ENCODE results near the gene SLIT3. TPM values are rescaled to one million over a fixed set of nuclear protein-coding genes. Genes with fewer than 3 reads are reported as not detected.

SLIT3 gene
- total and polyA plus RNA-seq, 10 of the 15 experiments (the other 5 are each of a cell fraction or from before 2014, with no cell fraction given) = 0.05 TPM; not detected in 9

DNA sequence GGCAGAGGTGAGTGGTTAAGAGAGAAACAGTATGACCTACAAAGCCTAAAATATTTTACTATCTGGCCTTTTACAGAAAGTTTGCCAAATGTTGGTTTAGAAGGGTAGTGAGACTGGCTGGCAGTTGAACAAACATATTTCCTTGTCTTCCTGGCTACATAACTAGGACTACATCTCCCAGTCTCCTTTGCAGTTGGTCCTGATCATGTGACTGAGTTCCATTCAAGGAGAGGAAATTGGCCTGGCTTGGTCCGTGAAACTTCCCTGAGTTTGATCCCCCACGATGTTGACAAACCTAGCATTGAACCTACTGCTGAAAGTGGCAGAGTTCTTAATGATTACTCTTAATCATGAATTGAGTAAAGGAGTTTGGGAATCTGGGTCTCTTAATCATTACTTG, 280.8 kb downstream of the SLIT3 start:
- ATAC-seq = no peak

DNA sequence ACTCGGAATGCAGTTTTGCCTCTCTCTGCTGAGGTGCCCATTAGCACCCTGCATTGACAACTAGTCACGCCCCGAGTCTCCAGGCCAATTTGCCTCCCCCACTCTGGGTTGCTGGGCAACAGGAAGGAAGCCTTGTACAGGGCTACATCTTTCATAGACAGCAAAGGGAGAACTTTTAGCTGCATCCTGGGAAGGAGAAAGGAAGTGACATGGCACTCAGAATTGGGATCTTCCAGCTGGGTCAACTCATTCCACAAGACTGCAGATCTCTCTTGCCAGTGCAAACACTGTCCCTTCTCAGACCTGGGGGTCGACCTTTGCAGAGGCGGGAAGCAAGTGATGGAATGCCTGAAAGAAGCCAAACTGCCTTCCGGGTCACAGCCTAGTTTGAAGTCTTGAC, 282.0 kb downstream of the SLIT3 start:
- H3K27me3 ChIP-seq (replicated peaks in 1 of 2; ENCODE audit: control insufficient read depth in 2 of 2, insufficient read depth in 2 of 2, low read length in 1 of 2) = peaks cover 0 to 1% of the 10 kb centered on the region in 2 experiments; a peak in 3 of 4 replicates
- no peaks in the 10 kb centered on the region for H3K79me2 ChIP-seq (ENCODE audit: control insufficient read depth, insufficient read depth, low read length)
- H3K4me2 ChIP-seq (ENCODE audit: control insufficient read depth, insufficient read depth) = no peak overlapping the region
- SMC1A ChIA-PET (ENCODE audit: uncharacterized antibody, unreplicated experiment) = no interaction called here
- DNase-seq (ENCODE audit: low read depth, low spot score) (no peak), FAIRE-seq (no peak), ATAC-seq (no peak)
- intact Hi-C loops (cut with micrococcal nuclease; ENCODE audit: unreplicated experiment) (no loop called here), in situ Hi-C loops (cut with MboI) (no loop called here)
- POLR2A ChIA-PET = no interaction called here
- H3K9me3 ChIP-seq (replicated peaks; ENCODE audit: control insufficient read depth, insufficient read depth, low read length) = no peaks in the 10 kb centered on the region
- CTCF ChIA-PET = no interaction called here
- RAD21 ChIA-PET (ENCODE audit: unreplicated experiment) = no interaction called here
- TF ChIP-seq KAT2A (conservative IDR thresholded peaks at IDR 0.05; ENCODE audit: control insufficient read depth, low read depth, low read length) (no peak), POU2F2 (IDR thresholded peaks at IDR 0.05; ENCODE audit: borderline replicate concordance, low read depth, low read length) (no peak), TCF3 (IDR thresholded peaks at IDR 0.05; ENCODE audit: borderline replicate concordance, insufficient read depth, low read depth, low read length) (no peak), SIX5 (IDR thresholded peaks at IDR 0.05; ENCODE audit: low read depth, low read length, severe bottlenecking) (no peak), ZNF274 (IDR thresholded peaks at IDR 0.05; ENCODE audit: insufficient read depth, insufficient read length) (no peak), EZH2 (IDR thresholded peaks at IDR 0.05; ENCODE audit: borderline replicate concordance, control insufficient read depth, low read depth, low read length) (no peak), ZSCAN29 (IDR thresholded peaks at IDR 0.05) (no peak), STAT1 (conservative IDR thresholded peaks at IDR 0.05) (no peak), CREB1 (IDR thresholded peaks at IDR 0.05; ENCODE audit: low read depth) (no peak), HCFC1 (IDR thresholded peaks at IDR 0.05; ENCODE audit: low read length) (no peak), ATF7 (IDR thresholded peaks at IDR 0.05; ENCODE audit: low read depth) (no peak), MEF2B (IDR thresholded peaks at IDR 0.05; ENCODE audit: partially characterized antibody, poor library complexity, severe bottlenecking) (no peak), ZZZ3 (IDR thresholded peaks at IDR 0.05; ENCODE audit: control insufficient read depth, insufficient read length, low read depth) (no peak)
- TF ChIP-seq, protein P1, sequence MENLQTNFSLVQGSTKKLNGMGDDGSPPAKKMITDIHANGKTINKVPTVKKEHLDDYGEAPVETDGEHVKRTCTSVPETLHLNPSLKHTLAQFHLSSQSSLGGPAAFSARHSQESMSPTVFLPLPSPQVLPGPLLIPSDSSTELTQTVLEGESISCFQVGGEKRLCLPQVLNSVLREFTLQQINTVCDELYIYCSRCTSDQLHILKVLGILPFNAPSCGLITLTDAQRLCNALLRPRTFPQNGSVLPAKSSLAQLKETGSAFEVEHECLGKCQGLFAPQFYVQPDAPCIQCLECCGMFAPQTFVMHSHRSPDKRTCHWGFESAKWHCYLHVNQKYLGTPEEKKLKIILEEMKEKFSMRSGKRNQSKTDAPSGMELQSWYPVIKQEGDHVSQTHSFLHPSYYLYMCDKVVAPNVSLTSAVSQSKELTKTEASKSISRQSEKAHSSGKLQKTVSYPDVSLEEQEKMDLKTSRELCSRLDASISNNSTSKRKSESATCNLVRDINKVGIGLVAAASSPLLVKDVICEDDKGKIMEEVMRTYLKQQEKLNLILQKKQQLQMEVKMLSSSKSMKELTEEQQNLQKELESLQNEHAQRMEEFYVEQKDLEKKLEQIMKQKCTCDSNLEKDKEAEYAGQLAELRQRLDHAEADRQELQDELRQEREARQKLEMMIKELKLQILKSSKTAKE (IDR thresholded peaks at IDR 0.05; ENCODE audit: low read depth, poor library complexity, severe bottlenecking) = no peak
- TF ChIP-seq, protein P2, sequence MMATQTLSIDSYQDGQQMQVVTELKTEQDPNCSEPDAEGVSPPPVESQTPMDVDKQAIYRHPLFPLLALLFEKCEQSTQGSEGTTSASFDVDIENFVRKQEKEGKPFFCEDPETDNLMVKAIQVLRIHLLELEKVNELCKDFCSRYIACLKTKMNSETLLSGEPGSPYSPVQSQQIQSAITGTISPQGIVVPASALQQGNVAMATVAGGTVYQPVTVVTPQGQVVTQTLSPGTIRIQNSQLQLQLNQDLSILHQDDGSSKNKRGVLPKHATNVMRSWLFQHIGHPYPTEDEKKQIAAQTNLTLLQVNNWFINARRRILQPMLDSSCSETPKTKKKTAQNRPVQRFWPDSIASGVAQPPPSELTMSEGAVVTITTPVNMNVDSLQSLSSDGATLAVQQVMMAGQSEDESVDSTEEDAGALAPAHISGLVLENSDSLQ (IDR thresholded peaks at IDR 0.05) = no peak
- H3K4me1 ChIP-seq (ENCODE audit: control insufficient read depth, insufficient read depth, low read length) = no peaks in the 10 kb centered on the region
- no peak overlapping the region for H2AFZ ChIP-seq (ENCODE audit: control insufficient read depth, low read depth, low read length)
- no TSS peak for BruUV-seq (replicated peaks)
- H3K36me3 ChIP-seq (ENCODE audit: control insufficient read depth in 2 of 2, insufficient read depth in 2 of 2, low read length in 1 of 2) = no peaks in the 10 kb centered on the region
- WGBS (ENCODE audit: insufficient coverage, insufficient replicate concordance, low lambda C conversion rate, missing lambda C conversion rate) = 39% methylated on average over 6 of the region's 6 CpGs
- H3K4me3 ChIP-seq = no peak overlapping the region
- H3K27ac ChIP-seq (ENCODE audit: control insufficient read depth, insufficient read depth) = no peak overlapping the region
- H3K9ac ChIP-seq (ENCODE audit: control insufficient read depth, insufficient read depth, low read length) = no peak overlapping the region
- H4K20me1 ChIP-seq (ENCODE audit: control insufficient read depth, insufficient read depth) = no peaks in the 10 kb centered on the region

More for the DNA sequence above, 280.8 kb downstream of the SLIT3 start:
- no peak overlapping the region for H2AFZ ChIP-seq (ENCODE audit: control insufficient read depth, low read depth, low read length)
- H3K9me3 ChIP-seq (replicated peaks; ENCODE audit: control insufficient read depth, insufficient read depth, low read length) = no peaks in the 10 kb centered on the region
- RAD21 ChIA-PET (ENCODE audit: unreplicated experiment) = no interaction called here
- H3K79me2 ChIP-seq (ENCODE audit: control insufficient read depth, insufficient read depth, low read length) = no peaks in the 10 kb centered on the region
- DNase-seq (ENCODE audit: low read depth, low spot score) (no peak), FAIRE-seq (no peak)
- no peaks in the 10 kb centered on the region for H3K36me3 ChIP-seq (ENCODE audit: control insufficient read depth in 2 of 2, insufficient read depth in 2 of 2, low read length in 1 of 2)
- no peak overlapping the region for H3K9ac ChIP-seq (ENCODE audit: control insufficient read depth, insufficient read depth, low read length)
- SMC1A ChIA-PET (ENCODE audit: uncharacterized antibody, unreplicated experiment) = no interaction called here
- POLR2A ChIA-PET = no interaction called here
- H4K20me1 ChIP-seq (ENCODE audit: control insufficient read depth, insufficient read depth) = no peaks in the 10 kb centered on the region
- no peak overlapping the region for H3K4me3 ChIP-seq
- CTCF ChIA-PET = no interaction called here
- in situ Hi-C loops (cut with MboI) (no loop called here), intact Hi-C loops (cut with micrococcal nuclease; ENCODE audit: unreplicated experiment) (no loop called here)
- H3K27me3 ChIP-seq (replicated peaks in 1 of 2; ENCODE audit: control insufficient read depth in 2 of 2, insufficient read depth in 2 of 2, low read length in 1 of 2) = peaks cover 0 to 1% of the 10 kb centered on the region in 2 experiments; a peak in 3 of 4 replicates
- no TSS peak for BruUV-seq (replicated peaks)
- TF ChIP-seq BRCA1 (IDR thresholded peaks at IDR 0.05; ENCODE audit: low read depth, low read length) = no peak
- H3K27ac ChIP-seq (ENCODE audit: control insufficient read depth, insufficient read depth) = no peak overlapping the region
- H3K4me1 ChIP-seq (ENCODE audit: control insufficient read depth, insufficient read depth, low read length) = no peaks in the 10 kb centered on the region
- 29% methylated on average over 2 of the region's 2 CpGs for WGBS (ENCODE audit: insufficient coverage, insufficient replicate concordance, low lambda C conversion rate, missing lambda C conversion rate)
- no peak overlapping the region for H3K4me2 ChIP-seq (ENCODE audit: control insufficient read depth, insufficient read depth)
